SK-N-MC (cell line): ENCODE results near the gene PRR16.

ENCODE experiments used
- EZH2 ChIP-seq: fragments of 200-600 bp; sonication (generic); IDR thresholded peaks from one replicate; pipeline ENCODE4 v1.6.1; 2017; ENCODE audit warnings: antibody characterized with exemption
- FOXP2 ChIP-seq: optimal IDR thresholded peaks from 2 replicates; pipeline ENCODE3; 2011; ENCODE audit warnings: mild to moderate bottlenecking, moderate library complexity; ENCODE audit not compliant: insufficient read depth; ENCODE audit errors: extremely low read length, control extremely low read depth
- POLR2AphosphoS5 ChIP-seq: IDR thresholded peaks from 2 replicates; pipeline ENCODE4 v1.6.1; 2012; ENCODE audit warnings: mild to moderate bottlenecking, low read depth, low read length, borderline replicate concordance

DNA sequence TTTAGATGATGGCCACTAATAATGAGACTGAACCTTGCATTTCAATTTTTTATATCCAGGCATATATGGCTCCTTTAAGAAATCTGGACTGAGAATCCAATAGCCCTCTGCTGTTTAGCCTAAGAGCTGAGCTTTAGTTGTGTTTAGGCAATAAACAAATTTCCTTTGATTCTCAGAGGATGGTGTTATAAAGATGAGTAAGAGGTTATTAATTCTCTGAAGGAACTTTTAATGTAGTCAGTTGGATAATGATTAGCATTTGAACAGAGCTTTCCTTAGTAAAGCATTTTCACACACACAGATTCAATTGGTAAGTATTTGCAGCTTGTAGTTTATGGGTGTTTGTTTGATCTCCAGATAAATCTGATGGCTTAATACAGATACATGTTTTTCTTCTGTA, 149.6 kb downstream of the PRR16 start:
- TF ChIP-seq EZH2: no peak
- no peak for TF ChIP-seq POLR2AphosphoS5
- TF ChIP-seq FOXP2: no peak
